HG03095 (cell line): ENCODE results near the gene RPH3AL.

Experiments used
- ATAC-seq: cut with Tn5 transposase; IDR thresholded peaks from one replicate; pipeline ENCODE4 v1.9.1; 2021; ENCODE audit warnings: moderate library complexity; ENCODE audit not compliant: unreplicated experiment

Gene RPH3AL

GRCh38 chr17:337022-337420, 15.6 kb downstream of the RPH3AL start:
- no peak for ATAC-seq

GRCh38 chr17:336110-337021, 16.2 kb downstream of the RPH3AL start:
- ATAC-seq, result no peak

DNA sequence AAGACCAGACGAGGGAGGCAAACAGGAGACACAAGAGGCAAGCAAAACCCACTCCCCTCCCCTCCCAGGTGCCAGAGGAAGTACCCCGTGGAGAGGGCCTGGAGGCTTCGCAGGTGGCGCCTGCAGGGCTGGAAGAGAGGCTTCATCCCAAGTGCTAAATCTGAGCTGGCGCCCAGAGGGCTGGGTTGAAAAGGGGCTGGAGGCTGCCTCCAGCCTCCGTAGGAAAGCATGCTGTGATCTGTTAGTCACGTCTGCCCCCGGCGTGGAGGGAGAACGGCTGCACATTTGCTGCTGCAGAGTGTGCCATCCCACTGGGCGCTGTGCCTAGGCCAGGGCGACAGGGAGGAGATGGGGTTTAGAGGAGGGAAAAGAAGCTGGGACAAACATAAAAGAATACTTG, 16.9 kb downstream of the RPH3AL start:
- no peak for ATAC-seq

DNA sequence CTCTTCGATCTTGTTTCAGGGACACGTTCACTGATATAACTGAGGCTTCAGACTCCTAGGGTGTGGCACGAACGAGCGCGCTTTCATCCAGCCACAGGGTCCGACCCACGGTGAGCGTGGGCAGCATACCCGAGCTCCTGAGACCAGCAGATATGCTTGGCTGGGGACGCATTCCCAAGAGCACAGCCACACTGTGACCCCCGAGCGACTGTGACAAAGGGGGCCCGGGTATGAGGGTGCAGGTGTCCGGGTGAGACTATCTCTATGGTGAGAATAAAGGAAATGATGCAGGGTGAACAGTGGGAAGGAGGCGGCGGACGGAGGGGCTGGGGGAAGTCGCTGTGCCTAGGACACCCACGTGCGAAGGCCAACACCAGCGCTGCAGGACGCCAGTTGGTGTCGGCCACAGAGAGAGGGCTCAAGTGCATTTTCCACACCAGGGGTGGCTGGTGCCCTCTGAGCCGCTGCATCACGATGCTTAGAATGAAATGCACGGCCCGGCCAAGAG, 17.6 kb downstream of the RPH3AL start:
- ATAC-seq, result no peak

DNA sequence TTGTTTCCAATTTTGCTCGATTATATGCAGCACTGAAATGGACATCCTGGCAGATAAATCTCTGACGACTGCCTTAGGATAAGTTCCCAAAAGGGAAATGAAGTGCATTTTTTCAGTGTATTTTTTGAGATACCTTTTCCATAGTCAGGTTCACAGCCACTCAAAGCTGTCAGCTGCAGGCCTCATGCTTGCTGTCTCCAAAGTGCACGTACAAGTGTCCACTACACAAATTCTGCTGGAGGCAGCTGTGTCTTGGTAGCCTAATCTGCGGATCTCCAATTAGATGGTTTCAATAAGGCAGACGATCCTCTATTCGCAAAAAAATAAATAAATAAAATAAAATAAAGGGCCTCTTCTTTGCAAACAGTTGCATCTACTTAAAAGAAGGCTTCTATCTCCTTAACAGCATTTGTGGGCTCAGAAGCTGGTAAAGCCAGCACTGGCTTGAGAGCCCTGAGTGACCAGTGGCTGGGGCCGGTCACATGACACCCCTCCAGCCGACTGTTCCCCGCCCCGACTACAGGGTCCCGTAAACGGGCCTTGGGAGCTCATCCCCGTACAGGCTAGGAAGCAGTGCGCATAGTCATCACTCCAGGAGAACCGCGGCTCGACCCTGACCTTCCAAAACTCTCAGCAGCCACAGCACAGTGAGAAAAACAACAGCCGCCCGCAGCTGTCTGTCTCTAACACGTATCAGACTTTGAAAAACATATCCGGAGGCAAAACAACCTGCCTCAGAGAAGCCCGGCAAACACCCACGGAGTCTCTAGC, 18.8 kb downstream of the RPH3AL start:
- ATAC-seq, result no peak

- ATAC-seq, result no peak
Measured at GRCh38 chr17:332558-333322, 19.9 kb downstream of the RPH3AL start.

DNA sequence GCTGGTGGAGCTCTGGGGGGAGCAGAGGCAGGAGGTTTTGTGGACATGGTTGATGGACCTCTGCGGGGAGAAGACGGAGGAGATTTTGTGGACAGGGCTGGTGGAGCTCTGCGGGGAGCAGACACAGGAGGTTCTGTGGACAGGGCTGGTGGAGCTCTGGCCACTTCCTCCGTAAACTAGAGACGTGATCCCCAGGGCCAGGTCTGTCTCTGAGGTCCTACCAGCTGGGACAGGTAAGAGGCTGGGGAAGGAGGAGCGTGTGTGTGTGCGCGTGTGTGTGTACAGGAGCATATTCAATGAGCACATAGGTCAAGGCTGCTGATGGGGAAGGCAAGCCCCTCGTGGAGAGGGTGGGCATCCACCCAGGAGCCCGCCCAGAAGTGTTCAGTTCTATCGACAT, 20.6 kb downstream of the RPH3AL start:
- no peak for ATAC-seq

- ATAC-seq, result no peak
Measured at GRCh38 chr17:330993-331701, 21.5 kb downstream of the RPH3AL start.

- no peak for ATAC-seq
Measured at GRCh38 chr17:329784-330420, 22.7 kb downstream of the RPH3AL start.

DNA sequence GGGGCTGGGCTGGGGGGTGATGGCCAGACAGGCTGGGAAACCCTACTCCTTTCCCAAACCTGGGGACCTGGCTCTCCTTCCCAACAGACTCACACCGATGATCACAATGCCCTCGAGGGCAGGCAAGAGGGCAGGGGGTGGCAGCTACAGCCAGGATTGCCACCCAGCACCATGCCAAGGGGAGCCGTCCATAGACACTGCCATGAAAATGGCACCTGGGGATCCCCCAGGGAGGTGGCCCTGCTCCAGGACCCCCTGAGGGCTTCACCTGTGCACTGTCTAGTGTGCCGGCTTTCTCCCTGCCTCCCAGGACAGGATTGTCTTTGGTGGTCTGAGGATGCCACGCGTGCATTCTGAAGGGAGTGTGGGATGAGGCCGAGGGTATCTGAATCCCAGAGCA, 24.6 kb downstream of the RPH3AL start:
- ATAC-seq, result no peak

- no peak for ATAC-seq
Measured at GRCh38 chr17:327296-327695, 25.3 kb downstream of the RPH3AL start.

DNA sequence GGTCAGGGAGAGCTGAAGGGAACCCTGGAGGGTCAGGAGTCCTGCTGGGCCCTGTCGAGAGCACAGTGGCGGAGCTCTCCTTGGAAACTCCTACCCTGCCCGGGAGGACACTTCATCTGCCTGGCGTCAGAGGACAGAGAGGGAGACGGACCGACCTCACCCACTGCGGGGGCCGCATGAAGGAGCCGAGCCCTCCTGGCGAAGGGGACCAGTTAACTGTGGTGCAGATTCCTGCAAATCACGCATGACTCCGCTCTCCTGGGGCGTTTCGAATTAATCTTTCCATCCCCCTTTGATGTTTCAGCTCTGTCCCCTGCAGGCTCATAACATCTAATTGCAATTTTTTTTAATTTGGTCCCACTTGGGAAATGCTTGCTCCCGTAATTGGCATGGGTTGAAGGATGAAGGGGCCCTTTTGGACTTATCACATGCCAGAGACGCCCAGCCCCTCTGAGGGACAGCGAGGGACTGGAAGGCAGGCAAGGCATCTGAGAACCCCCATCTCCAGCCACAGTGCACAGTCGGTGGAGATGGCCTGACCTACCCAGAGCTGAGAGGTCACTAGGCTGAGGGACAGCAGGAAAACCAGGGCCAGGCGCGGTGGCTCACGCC, 26.5 kb downstream of the RPH3AL start:
- ATAC-seq, result no peak

- ATAC-seq, result no peak
Measured at GRCh38 chr17:325270-326009, 27.2 kb downstream of the RPH3AL start.

- ATAC-seq, result no peak
Measured at GRCh38 chr17:323721-324571, 28.7 kb downstream of the RPH3AL start.

DNA sequence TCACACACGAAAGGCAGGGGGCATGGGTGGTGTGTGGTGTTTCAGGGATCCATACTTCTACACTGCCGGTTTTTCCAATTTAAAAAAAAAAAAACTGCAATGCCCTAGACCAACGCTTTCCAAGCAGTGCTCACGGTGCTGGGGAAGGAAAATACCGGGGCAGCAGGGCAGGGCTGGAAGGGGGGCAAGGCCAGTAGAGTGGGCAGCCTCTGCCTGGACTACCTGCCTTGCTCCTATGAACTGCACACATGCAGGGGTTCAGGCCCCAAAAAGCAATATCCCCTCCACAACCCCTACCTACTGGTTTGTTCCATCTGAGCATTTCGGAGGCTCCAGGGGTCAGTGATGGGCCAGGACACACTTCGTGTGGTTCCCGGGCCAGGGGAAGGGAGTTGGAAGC, 29.4 kb downstream of the RPH3AL start:
- ATAC-seq, result no peak

DNA sequence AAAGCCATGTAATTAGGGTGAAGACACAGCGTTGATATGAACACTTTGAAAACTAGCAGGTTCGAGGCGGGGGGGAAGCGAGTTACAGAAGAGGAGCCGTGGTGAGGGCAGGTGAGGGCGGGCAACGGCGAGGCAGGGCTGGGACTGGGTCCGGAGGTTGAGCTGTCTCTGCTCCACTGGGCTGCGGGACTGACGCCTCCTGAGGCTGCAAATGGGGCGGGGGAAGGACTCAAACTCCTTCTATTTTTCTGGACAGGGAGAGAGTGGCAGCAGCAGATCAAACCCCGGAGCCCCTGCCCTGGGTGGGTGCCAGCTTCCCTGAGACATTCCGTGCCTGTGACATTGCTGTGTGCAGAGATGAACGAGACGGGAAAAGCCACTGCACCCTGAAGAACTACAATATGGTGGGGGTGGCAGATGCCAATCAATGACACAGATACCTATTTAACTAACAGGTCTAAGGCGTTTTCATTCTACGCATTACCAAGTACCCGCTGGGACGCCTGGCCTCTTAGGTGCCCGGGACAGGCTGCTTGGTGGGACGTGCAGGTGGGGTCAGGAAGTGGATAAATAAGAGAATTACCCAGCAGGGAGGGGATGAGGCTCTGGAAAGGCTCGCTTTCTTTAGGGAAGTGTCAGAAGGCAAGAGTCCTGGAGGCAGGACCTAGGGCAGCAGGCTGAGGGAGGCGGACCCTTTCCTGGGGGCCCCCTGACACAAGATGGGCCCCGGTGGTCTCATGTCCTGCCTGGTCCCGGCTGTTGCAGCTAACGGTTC, 30.4 kb downstream of the RPH3AL start:
- no peak for ATAC-seq

- ATAC-seq, result no peak
Measured at GRCh38 chr17:321386-321941, 31.1 kb downstream of the RPH3AL start.
